Osteoblast (primary cell): ENCODE results near the gene PRSS12. TPM values are rescaled to one million over a fixed set of nuclear protein-coding genes. Genes with fewer than 3 reads are reported as not detected.

ENCODE experiments used
- DNase-seq: peaks from one replicate; pipeline ENCODE4 v3.0.0; 2011; ENCODE audit warnings: low spot score, mixed read lengths; ENCODE audit not compliant: insufficient read length; ENCODE audit errors: missing footprints
- H2AFZ ChIP-seq: 2 replicates; pipeline ENCODE4 v1.6.0; 2011; ENCODE audit warnings: mild to moderate bottlenecking, low read length
- H3K27ac ChIP-seq: 2 replicates; pipeline ENCODE4 v1.5.1; 2011; ENCODE audit warnings: mild to moderate bottlenecking, low read depth, low read length, moderate library complexity
- H3K27me3 ChIP-seq: 2 replicates; pipeline ENCODE4 v1.6.0; 2012; ENCODE audit warnings: mild to moderate bottlenecking, control low read depth, inconsistent platforms, low read length, moderate library complexity; ENCODE audit not compliant: insufficient read depth
- H3K36me3 ChIP-seq: 2 replicates; pipeline ENCODE4 v1.5.1; 2011; ENCODE audit warnings: mild to moderate bottlenecking, low read length, control low read depth, moderate library complexity; ENCODE audit not compliant: insufficient read depth
- H3K4me1 ChIP-seq: 2 replicates; pipeline ENCODE4 v1.5.1; 2011; ENCODE audit warnings: mild to moderate bottlenecking, low read length, control low read depth, moderate library complexity; ENCODE audit not compliant: insufficient read depth
- H3K4me2 ChIP-seq: 2 replicates; pipeline ENCODE4 v1.6.0; 2011; ENCODE audit warnings: mild to moderate bottlenecking, low read length; ENCODE audit not compliant: insufficient read depth
- H3K4me3 ChIP-seq: fragments of 200-600 bp; sonication (generic); 3 replicates; pipeline ENCODE4 v1.5.1; 2012; ENCODE audit warnings: mild to moderate bottlenecking, low read length, inconsistent platforms; ENCODE audit not compliant: insufficient read depth
- H3K79me2 ChIP-seq: 2 replicates; pipeline ENCODE4 v1.6.0; 2012; ENCODE audit warnings: mild to moderate bottlenecking, low read length, control low read depth, inconsistent platforms; ENCODE audit not compliant: insufficient read depth
- H3K9me3 ChIP-seq: 2 replicates; pipeline ENCODE4 v1.5.1; 2011; ENCODE audit warnings: low read depth, low read length, control low read depth
- H4K20me1 ChIP-seq: 2 replicates; pipeline ENCODE4 v1.6.0; 2012; ENCODE audit warnings: mild to moderate bottlenecking, low read length, control low read depth; ENCODE audit not compliant: insufficient read depth
- total RNA-seq: library from RNA; depleted of rRNA; stranded (reverse); fragments of >200 nt; gene quantifications from 2 replicates; pipeline ENCODE4 v1.2.3, GENCODE V29; 2012
- TF ChIP-seq, protein P1 (sequence below): IDR thresholded peaks from 2 replicates; pipeline ENCODE4 v1.5.1; 2011; ENCODE audit warnings: mild to moderate bottlenecking, low read depth, low read length, moderate library complexity; ENCODE audit errors: extremely low read depth

PRSS12 gene
- total RNA-seq, 1 donor, result 9.4 TPM

DNA sequence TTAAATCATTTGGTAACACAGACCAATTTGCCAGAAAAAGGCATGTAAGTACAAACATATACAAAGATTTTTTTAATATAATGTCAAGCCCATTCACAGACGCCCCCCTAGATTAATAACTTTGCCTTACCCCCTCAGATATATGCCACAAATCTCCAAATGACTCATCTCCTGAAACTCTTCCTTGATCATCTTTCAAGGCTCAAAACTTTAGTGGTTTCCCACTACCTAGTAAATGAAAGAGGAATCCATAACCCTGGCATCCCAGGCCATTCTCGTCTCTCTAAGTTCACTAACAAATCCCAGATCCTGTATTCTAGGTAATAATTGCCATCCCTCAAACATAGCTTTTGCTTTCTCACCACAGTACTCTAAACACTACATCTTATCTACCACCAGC is 61.9 kb downstream of the PRSS12 start:
- peaks cover 46% of the 10 kb centered on the region for H3K4me1 ChIP-seq
- DNase-seq, result peak; percentile 19
- H3K4me2 ChIP-seq, result no peak overlapping the region
- TF ChIP-seq, protein P1, sequence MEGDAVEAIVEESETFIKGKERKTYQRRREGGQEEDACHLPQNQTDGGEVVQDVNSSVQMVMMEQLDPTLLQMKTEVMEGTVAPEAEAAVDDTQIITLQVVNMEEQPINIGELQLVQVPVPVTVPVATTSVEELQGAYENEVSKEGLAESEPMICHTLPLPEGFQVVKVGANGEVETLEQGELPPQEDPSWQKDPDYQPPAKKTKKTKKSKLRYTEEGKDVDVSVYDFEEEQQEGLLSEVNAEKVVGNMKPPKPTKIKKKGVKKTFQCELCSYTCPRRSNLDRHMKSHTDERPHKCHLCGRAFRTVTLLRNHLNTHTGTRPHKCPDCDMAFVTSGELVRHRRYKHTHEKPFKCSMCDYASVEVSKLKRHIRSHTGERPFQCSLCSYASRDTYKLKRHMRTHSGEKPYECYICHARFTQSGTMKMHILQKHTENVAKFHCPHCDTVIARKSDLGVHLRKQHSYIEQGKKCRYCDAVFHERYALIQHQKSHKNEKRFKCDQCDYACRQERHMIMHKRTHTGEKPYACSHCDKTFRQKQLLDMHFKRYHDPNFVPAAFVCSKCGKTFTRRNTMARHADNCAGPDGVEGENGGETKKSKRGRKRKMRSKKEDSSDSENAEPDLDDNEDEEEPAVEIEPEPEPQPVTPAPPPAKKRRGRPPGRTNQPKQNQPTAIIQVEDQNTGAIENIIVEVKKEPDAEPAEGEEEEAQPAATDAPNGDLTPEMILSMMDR, result no peak
- H3K27ac ChIP-seq, result peak overlapping the region; percentile 34
- H3K9me3 ChIP-seq, result no peaks in the 10 kb centered on the region
- H3K4me3 ChIP-seq, result no peak overlapping the region
- H3K36me3 ChIP-seq, result peaks cover 9% of the 10 kb centered on the region
- no peaks in the 10 kb centered on the region for H3K27me3 ChIP-seq
- no peaks in the 10 kb centered on the region for H3K79me2 ChIP-seq
- H4K20me1 ChIP-seq, result no peaks in the 10 kb centered on the region
- H2AFZ ChIP-seq, result peak overlapping the region; percentile 63

GRCh38 chr4:118289794-118290193 is 63.0 kb downstream of the PRSS12 start:
- Histone ChIP-seq H3K27ac (peak overlapping the region; percentile 72), H3K9me3 (no peaks in the 10 kb centered on the region), H2AFZ (no peak overlapping the region), H3K27me3 (no peaks in the 10 kb centered on the region), H3K79me2 (no peaks in the 10 kb centered on the region), H4K20me1 (no peaks in the 10 kb centered on the region), H3K36me3 (peaks cover 7% of the 10 kb centered on the region), H3K4me3 (no peak overlapping the region), H3K4me1 (peaks cover 46% of the 10 kb centered on the region), H3K4me2 (peak overlapping the region; percentile 31)
- TF ChIP-seq, protein P1, result no peak
- peak; percentile 72 for DNase-seq

- H2AFZ ChIP-seq, result no peak overlapping the region
- H3K27me3 ChIP-seq, result no peaks in the 10 kb centered on the region
- peaks cover 50% of the 10 kb centered on the region for H3K4me1 ChIP-seq
- no peaks in the 10 kb centered on the region for H3K9me3 ChIP-seq
- no peaks in the 10 kb centered on the region for H3K79me2 ChIP-seq
- DNase-seq, result no peak
- TF ChIP-seq, protein P1, result no peak
- peak overlapping the region; percentile 72 for H3K27ac ChIP-seq
- no peaks in the 10 kb centered on the region for H4K20me1 ChIP-seq
- H3K4me2 ChIP-seq, result peak overlapping the region; percentile 43
- no peak overlapping the region for H3K4me3 ChIP-seq
- no peaks in the 10 kb centered on the region for H3K36me3 ChIP-seq
Observed at GRCh38 chr4:118287711-118288451, 64.9 kb downstream of the PRSS12 start.

DNA sequence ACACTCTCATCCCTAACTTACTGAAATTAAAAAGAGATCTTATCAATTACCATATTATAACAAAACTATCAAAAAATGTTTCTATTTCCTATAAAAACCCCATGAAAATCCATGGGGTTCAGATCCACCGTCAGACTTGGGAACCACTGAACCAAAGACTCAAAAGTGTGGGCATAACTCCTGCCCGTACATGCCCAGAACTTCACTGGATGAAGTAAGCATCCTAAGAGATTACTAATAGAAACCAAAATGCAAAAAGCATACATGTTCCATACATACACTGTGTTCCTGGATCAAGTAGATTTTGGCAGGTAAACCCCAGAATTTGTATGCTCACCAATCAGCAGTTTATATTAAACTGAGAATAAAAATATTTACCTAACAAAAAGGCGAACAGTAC is 66.1 kb downstream of the PRSS12 start:
- Histone ChIP-seq H3K36me3 (no peaks in the 10 kb centered on the region), H3K4me2 (no peak overlapping the region)

More for the DNA sequence above, 66.1 kb downstream of the PRSS12 start:
- no peaks in the 10 kb centered on the region for H3K79me2 ChIP-seq
- H3K9me3 ChIP-seq, result no peaks in the 10 kb centered on the region
- no peak for DNase-seq
- peaks cover 1% of the 10 kb centered on the region for H4K20me1 ChIP-seq
- no peak overlapping the region for H3K4me3 ChIP-seq
- TF ChIP-seq, protein P1, result no peak
- no peaks in the 10 kb centered on the region for H3K27me3 ChIP-seq
- peaks cover 62% of the 10 kb centered on the region for H3K4me1 ChIP-seq
- no peak overlapping the region for H2AFZ ChIP-seq
- H3K27ac ChIP-seq, result no peak overlapping the region
